Tibial artery (tissue), 4 donors: ENCODE measurements around the gene SLC39A2.
A peak's percentile ranks its signal among the peaks of the same experiment; 100 is the strongest.

Experiments
- DNase-seq, 2 donors: peaks; one replicate each; pipeline ENCODE4 v3.0.0-alpha.2; 2019
- H3K27ac ChIP-seq, 2 donors: fragments of 200-600 bp; sonication (generic) in 1 of 2; 1 replicate in 1 of 2; 2 replicates in 1 of 2; pipeline ENCODE4 v1.5.1; 2018 to 2019; ENCODE audit warnings: mild to moderate bottlenecking in 1 of 2
- H3K27me3 ChIP-seq, 2 donors: fragments of 200-600 bp; sonication (generic) in 1 of 2; one replicate each; pipeline versions ENCODE4 v1.5.1 to v1.6.0; 2016 to 2019
- H3K36me3 ChIP-seq, 3 donors: fragments of 200-600 bp; sonication (generic) in 2 of 3; one replicate each; pipeline ENCODE4 v1.5.1; 2016 to 2019; ENCODE audit warnings: mild to moderate bottlenecking in 2 of 3
- H3K4me1 ChIP-seq, 4 donors: fragments of 200-600 bp; sonication (generic) in 2 of 4; 1 replicate in 3 of 4; 2 replicates in 1 of 4; pipeline ENCODE4 v1.5.1; 2016 to 2019
- H3K4me3 ChIP-seq, 2 donors: fragments of 200-600 bp; sonication (generic) in 1 of 2; 1 replicate in 1 of 2; 2 replicates in 1 of 2; pipeline ENCODE4 v1.5.1; 2018 to 2019; ENCODE audit warnings: mild to moderate bottlenecking in 2 of 2
- H3K9me3 ChIP-seq, 3 donors: fragments of 200-600 bp; sonication (generic) in 1 of 3; one replicate each; pipeline ENCODE4 v1.5.1; 2016 to 2019
- intact Hi-C: fragments of 100-400 bp; cut with DNase I; formaldehyde crosslinking; loops from one replicate; pipeline ENCODE4 v1.15.0; 2023; ENCODE audit warnings: low total_unique reads
- TF ChIP-seq, protein P1 (sequence below), 2 experiments: fragments of 200-600 bp in 1 of 2; fragments of 450-650 bp in 1 of 2; IDR thresholded peaks; one replicate each; pipeline ENCODE4 v1.5.1; 2017 to 2019; ENCODE audit warnings: antibody characterized with exemption in 2 of 2, mild to moderate bottlenecking in 1 of 2, moderate library complexity in 1 of 2

The SLC39A2 gene

DNA sequence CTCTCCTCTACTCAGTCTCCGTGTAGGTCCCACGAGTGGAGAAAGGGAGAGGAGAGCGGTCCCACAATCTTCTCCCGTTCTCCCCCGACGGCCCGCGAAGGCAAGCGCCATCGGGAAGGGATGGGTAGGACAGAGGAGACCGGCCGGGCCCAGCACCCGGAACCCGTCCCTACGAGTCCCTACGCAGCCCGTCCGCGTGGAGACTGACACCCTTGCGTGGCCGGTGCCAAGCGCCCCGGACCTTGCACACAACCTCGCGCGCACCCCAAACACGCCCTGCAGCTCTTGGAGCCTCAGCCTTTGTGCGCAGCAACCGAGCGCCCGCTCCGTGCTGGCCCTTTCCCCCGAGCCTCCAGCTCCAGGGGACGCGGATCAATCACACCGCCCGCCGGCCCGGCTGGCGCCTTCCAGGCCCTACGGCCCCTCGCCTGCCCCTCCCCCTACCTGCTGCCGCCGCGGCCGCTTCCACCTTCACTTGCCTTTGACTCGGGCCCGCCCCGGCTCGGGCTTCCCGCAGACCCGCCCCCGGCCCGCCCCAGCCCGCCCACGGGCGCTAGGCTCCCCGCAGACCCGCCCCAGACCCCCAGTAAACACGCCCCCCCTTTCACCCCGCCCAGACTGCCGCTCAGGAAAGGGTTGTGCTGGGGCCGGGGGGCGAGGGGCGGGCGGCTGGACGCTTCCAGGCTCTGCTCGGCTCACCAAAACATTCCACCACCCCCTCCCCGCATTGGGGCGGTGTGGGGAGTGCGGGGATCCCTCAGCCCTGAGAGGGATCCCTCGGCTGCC is 25.7 kb downstream of the SLC39A2 start, which contains the start of gene NDRG2:
TSS of gene NDRG2 (minus strand) at position 477 of the 786 bp plus-strand sequence. CDS start 1,746 bp downstream, outside the sequence.
- Histone ChIP-seq H3K27ac (peak within 1 kb of the TSS; percentile 96 to 97), H3K4me1 (peaks cover 6 to 47% (median 33%) of the 10 kb centered on the region in 4 donors), H3K36me3 (peaks cover 16 to 27% (median 17%) of the 10 kb centered on the region in 3 donors), H3K27me3 (no peaks in the 10 kb centered on the region), H3K4me3 (peak within 1 kb of the TSS; percentile 86 to 96), H3K9me3 (no peaks in the 10 kb centered on the region)
- intact Hi-C loops = loop anchor here (5.0 kb wide), 1 partner anchor 78 kb away; the partner anchor contains the start of gene TMEM253
- TF ChIP-seq, protein P1, sequence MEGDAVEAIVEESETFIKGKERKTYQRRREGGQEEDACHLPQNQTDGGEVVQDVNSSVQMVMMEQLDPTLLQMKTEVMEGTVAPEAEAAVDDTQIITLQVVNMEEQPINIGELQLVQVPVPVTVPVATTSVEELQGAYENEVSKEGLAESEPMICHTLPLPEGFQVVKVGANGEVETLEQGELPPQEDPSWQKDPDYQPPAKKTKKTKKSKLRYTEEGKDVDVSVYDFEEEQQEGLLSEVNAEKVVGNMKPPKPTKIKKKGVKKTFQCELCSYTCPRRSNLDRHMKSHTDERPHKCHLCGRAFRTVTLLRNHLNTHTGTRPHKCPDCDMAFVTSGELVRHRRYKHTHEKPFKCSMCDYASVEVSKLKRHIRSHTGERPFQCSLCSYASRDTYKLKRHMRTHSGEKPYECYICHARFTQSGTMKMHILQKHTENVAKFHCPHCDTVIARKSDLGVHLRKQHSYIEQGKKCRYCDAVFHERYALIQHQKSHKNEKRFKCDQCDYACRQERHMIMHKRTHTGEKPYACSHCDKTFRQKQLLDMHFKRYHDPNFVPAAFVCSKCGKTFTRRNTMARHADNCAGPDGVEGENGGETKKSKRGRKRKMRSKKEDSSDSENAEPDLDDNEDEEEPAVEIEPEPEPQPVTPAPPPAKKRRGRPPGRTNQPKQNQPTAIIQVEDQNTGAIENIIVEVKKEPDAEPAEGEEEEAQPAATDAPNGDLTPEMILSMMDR (IDR thresholded peaks at IDR 0.05) = no peak
- peak; percentile 82 to 91 for DNase-seq

DNA sequence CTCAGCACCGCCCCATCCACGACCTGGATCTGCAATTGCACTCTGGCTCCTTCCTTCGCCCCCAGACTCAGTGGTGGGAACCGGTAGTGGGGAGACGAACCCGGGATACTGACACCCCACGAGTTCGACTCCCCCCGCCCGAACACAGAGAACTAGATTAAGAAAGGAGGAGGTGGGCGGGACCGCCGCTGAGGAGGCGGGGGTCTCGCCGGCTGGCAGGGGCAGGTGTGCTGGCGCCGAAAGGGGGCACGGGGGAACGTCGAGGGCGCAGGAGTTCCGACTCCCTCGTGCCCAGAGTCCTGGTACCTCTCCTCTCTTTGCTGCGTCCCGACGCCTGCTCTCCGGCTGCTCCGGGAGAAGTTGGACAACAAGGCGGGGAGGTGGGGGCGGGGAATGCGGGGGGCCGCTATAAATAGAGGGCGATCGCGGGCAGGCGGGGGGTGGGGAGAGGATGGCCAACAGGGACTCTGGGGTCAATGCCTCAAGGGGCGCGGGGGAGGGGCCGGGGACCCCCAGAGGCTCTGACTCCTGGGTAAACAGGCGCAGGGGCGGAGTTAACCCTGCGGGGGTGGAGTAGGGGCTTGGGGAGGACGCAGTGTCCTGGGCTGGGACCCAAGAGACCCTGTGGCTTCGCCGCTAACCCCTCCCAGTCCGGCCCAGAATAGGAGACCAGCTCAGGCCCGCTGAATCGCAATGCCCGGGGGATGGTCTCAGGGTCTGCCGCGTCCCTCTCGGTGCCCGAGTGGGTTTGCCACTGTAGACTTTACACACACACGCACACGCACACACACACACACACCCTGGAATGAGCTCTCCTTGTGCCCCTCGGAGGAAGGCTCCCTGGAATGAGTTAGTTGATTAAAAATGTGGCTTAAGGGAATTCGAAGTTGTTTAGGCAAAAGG is 26.5 kb downstream of the SLC39A2 start:
- H3K4me3 ChIP-seq = peak overlapping the region; percentile 86 to 96
- TF ChIP-seq, protein P1 (IDR thresholded peaks at IDR 0.05) = peak in 1 of 2 experiments; percentile 7
- H3K27me3 ChIP-seq = no peaks in the 10 kb centered on the region
- H3K27ac ChIP-seq = peak overlapping the region; percentile 96 to 97
- no peaks in the 10 kb centered on the region for H3K9me3 ChIP-seq
- peaks cover 6 to 47% (median 33%) of the 10 kb centered on the region in 4 donors for H3K4me1 ChIP-seq
- intact Hi-C loops = no loop called here
- peaks cover 12 to 19% (median 13%) of the 10 kb centered on the region in 3 donors for H3K36me3 ChIP-seq
- peak; percentile 76 to 86 for DNase-seq

DNA sequence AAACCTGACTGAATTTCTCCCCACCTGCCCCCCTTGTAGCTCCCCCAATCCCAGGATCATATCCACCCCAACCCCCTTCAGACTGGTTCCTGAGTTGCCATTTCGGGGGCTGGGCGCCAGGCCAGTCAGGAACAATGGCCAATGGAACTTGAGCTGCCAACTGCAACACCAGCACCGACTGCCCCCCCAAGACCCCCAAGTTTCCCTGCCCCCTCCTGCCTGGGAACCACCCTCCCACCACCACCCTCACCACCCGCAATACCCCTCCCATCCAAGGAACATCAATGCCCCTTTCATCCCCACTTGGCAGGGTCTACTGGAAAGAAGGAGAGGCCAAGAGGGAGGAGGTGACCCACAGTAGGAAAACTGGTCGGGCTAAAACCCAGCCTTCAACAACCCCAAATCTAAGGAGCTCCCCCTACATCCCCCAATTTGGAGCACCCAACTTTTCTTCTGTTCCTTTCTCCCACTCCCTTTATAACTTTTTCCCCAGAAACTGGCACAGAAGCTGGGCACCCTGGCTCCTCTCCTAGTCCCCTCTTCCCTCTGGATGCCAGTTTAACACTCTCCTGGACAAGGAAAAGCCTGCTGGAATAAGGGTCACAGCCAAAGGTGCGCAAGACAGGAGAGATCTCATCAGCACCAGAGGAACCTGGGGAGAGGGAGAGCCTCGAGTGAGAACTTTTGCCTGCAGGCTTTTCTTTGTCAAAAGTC is 27.3 kb downstream of the SLC39A2 start:
- TF ChIP-seq, protein P1 (IDR thresholded peaks at IDR 0.05) = no peak
- peak overlapping the region; percentile 96 to 97 for H3K27ac ChIP-seq
- peaks cover 5 to 11% (median 8%) of the 10 kb centered on the region in 3 donors for H3K36me3 ChIP-seq
- H3K4me3 ChIP-seq = peak overlapping the region; percentile 86 to 96
- intact Hi-C loops = no loop called here
- H3K4me1 ChIP-seq = peaks cover 6 to 47% (median 33%) of the 10 kb centered on the region in 4 donors
- no peaks in the 10 kb centered on the region for H3K27me3 ChIP-seq
- DNase-seq = no peak
- no peaks in the 10 kb centered on the region for H3K9me3 ChIP-seq

DNA sequence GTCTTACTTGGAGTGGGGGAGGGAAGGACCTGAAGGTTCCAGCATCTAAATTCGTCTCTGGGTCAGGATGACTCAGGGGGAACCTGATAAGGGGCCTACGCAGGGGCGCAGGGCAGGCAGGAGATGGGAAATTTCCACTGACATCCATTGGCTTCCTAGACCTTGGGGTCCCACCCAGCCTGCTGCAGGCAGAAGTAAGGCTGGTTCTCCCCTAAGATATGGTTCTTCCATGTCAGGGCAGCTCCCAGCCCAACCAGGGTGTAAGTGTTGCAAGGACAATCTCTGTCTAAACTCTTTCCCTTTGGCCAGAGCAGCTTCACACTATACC is 27.9 kb downstream of the SLC39A2 start:
- Histone ChIP-seq H3K9me3 (no peaks in the 10 kb centered on the region), H3K4me3 (no peak overlapping the region), H3K27me3 (no peaks in the 10 kb centered on the region), H3K4me1 (peaks cover 6 to 45% (median 33%) of the 10 kb centered on the region in 4 donors), H3K36me3 (peaks cover 0 to 6% (median 3%) of the 10 kb centered on the region in 3 donors), H3K27ac (peak overlapping the region; percentile 96 to 97)
- intact Hi-C loops = no loop called here
- TF ChIP-seq, protein P1 (IDR thresholded peaks at IDR 0.05) = no peak
- DNase-seq = no peak

DNA sequence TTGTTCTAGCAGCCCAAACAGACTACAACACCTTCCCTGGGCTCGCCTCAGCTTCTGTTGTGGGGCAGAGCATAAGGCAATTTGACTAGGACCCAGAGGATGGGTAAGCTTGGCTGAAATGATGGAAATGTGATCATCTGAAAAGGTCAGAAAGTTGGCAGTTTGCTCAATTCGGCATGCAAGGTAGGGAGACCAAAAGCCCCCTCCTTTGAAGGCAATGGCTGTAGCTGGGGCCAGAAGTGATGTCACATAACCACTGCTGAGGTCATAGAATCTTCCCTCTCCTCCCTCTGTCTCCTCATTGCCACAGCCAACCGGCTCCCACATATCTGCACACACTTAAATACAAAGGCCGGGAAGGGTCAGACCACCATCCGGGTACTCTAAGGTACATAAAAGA is 30.8 kb downstream of the SLC39A2 start, which contains the start of gene TPPP2:
TSS of gene TPPP2 (plus strand) at position 301 of the 400 bp plus-strand sequence. CDS start 365 bp downstream, outside the sequence.
- Histone ChIP-seq H3K27me3 (no peaks in the 10 kb centered on the region), H3K27ac (no peak within 1 kb of the TSS), H3K4me3 (no peak within 1 kb of the TSS), H3K4me1 (peaks cover 6 to 21% (median 17%) of the 10 kb centered on the region in 4 donors), H3K36me3 (no peaks in the 10 kb centered on the region), H3K9me3 (no peaks in the 10 kb centered on the region)
- DNase-seq = no peak
- TF ChIP-seq, protein P1 (IDR thresholded peaks at IDR 0.05) = no peak
- intact Hi-C loops = no loop called here
